Measurements from ENCODE around the gene LETM1.

The LETM1 gene

GRCh38 chr4:1856071-1856942 is at the start of gene LETM1:
LETM1 (minus strand) TSS chr4:1856156; CDS start chr4:1855950, 206 bp downstream.
- DNase-seq: peak; percentile 93

GRCh38 chr4:1904042-1904441 is 48.1 kb upstream of the LETM1 start:
- DNase-seq: no peak

- no peak for DNase-seq
Observed at GRCh38 chr4:1903035-1903434, 47.1 kb upstream of the LETM1 start.

GRCh38 chr4:1902243-1902642 is 46.3 kb upstream of the LETM1 start:
- DNase-seq: no peak

DNA sequence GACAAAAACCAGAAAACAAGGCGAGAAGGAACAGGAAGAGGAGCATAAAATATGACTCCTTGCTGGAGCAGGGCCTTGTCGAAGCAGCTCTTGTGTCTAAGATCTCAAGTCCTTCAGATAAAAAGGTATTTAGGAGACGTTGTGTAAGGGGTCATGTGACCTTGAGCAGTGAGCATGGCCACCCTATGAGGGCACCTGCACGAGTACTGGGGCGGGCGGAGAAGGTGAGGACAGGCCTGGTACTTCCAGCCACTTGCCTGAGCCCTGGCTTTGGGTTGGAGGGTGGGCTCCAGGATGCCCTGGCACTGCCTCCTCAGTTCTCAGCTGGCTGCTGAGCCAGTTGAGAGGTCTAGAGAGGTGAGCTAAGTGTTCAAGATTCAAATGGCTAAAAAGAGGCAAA is 45.2 kb upstream of the LETM1 start:
- DNase-seq: no peak

GRCh38 chr4:1900624-1901023 is 44.7 kb upstream of the LETM1 start:
- no peak for DNase-seq

DNA sequence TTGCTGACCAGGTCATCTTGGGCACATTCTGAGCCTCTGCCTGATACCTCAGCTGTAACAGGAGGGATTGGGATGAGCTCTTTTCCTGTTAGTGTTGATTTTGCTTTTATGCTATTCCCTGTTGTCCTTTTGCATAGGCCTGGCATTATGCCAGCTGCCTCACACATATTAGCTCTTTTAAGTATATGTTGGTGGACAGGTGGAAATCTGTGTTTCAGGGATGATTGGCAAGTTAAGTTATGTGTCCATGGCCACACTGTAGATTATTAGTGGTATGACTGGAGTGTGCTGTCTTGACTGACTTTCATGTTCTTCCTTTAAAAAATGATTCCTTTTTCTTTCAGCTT is 44.1 kb upstream of the LETM1 start:
- no peak for DNase-seq

DNA sequence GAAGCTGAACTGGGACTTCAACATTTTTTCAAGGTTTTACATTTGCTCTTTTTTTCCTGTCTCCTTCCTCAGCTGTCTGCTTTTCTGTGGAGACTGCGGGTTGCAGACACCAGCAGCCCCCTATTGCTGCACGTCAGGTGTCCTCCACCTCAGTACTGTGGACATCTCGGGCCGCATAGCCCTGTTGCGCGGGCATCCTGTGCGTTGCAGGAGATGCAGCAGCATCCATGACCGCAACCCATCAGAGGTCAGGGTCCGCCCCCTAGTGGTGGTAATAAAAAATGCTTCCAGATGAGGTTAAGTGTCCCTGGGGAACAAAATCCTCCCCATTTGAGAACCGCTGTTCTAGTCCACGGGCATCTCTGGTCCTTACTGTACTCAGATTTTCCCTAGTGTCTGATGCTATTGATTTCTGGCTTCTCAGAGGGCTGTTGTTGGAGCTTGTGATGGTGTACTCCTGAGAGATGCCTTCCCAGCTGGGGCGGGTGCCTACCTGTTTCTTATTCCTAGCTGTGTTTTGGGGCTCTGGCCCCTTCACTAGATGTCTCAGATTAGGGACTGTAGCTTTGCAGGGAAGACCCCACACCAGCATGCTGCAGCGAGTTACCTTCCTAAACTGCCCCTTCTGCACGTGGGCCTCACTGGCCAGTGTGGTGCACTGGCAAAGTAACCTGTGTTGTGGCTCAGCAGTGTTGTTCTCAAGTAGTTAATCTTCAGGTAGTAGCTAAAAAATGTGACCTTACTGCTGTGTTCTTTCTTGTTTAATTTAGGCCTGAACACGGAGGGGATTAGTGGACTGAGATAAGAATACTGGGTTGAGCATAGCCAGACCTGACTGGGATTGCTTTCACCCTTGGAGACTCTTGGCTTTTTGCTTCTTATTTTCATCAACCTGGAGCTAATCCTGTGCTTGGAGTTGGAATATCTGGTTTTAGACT is 43.5 kb upstream of the LETM1 start:
- DNase-seq: peak; percentile 56

- no peak for DNase-seq
Observed at GRCh38 chr4:1898681-1899080, 42.7 kb upstream of the LETM1 start.

- DNase-seq: no peak
Observed at GRCh38 chr4:1898007-1898406, 42.1 kb upstream of the LETM1 start.

GRCh38 chr4:1896658-1896991 is 40.7 kb upstream of the LETM1 start:
- no peak for DNase-seq

GRCh38 chr4:1895971-1896657 is 40.2 kb upstream of the LETM1 start:
- no peak for DNase-seq

DNA sequence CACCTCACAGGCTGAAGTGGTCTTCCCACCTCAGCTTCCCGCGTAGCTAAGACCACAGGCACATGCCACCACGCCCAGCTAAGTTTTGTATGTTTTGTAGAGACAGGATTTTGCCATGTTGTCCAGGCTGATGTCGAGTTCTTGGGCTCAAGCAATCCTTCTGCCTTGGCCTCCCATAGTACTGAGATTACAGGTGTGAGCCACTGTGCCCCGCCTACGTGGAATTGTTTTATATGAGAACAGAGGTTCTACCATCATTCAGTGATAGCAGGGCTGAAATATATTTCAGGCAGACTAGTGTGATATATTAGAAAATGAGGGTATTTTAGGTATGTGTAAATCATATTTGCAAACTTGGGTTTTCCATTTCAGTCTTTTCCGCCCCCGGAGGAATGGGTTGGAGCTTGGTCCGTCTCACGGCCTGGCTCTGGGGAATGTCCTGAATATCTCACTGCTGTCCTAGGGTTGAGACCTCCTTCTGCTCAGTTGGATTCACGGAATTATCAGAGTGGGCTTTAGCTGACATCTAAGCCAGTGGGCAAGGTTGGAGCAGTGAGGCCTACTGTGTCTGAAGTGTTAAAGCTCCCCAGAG is 35.1 kb upstream of the LETM1 start:
- no peak for DNase-seq

DNA sequence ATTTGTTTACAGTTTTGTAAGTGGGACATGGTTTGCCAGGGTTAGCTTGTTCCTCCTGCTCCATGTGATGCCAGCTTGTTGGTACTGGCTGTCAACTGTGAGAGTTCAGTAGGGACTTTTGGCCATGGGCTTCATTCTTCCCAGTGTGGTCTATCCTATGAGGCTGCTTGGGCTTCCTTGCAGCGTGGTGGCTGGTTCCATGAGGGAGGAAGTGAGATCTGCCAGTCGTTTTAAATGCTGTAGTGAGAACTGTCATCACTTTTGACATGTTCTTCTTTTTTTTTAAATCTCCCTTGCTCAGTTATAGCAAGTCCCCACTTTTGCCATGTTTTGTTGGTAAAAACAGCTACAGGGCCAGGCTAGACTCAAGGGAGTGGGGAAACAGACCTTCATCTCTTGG is 31.1 kb upstream of the LETM1 start:
- no peak for DNase-seq

GRCh38 chr4:1885414-1885813 is 29.5 kb upstream of the LETM1 start:
- DNase-seq: no peak

DNA sequence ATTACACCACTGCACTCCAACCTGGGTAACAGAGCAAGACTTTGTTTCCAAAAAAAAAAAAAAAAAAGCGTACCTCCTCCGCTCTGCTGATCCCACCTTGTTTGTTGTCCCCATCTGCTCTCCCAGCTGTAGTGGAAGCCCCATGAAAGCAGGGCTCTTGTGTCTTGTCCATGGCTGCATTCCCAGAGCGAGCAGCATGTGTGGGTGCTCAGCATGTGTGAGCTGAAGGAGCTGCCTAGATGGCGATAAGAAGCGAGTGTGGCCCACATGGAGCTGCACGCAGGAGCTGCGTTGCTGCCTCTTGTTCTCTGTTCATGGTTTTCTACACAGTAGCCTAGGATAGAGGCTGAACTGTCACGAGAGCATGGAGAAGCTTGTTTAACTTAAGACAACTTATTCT is 27.6 kb upstream of the LETM1 start:
- DNase-seq: no peak

DNA sequence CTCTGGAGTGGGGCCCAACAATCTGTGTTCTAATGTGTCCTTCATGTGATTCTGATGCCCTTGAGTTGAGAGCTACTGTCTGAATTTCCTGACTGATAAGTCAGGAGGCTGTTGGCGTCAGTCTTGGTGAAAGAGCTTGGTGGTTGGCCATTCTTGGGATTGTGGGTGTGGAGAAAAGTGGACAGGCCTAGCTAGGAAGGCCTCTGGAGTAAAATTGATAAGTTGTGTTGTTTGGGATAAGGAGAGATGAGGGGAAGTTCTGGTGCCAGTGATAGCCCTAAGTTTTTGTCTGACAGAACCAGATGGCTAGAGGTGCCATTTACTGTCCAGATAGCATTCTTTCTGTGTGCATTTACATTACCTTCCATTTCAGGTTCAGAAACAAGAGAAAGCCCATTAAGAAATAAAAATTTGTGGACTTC is 26.9 kb upstream of the LETM1 start:
- DNase-seq: no peak

DNA sequence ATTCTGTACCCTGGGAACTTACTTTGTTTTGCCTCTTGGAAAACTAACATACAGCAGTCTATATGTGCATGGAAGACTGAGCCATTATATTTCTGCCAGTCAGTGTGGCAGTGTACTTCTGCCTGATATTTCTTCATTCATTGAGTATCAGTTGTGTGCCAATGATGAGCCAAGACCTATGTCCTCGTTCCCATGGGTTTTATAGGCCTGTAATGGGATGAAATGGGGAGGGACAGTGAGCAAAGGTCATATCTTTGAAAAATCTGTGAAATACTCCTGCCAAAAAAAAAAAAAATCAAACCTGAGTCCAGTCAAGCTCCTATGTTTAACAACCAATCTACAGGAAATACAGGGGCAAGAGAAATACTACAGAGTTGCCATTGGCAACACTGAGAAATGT is 24.4 kb upstream of the LETM1 start:
- DNase-seq: no peak

DNA sequence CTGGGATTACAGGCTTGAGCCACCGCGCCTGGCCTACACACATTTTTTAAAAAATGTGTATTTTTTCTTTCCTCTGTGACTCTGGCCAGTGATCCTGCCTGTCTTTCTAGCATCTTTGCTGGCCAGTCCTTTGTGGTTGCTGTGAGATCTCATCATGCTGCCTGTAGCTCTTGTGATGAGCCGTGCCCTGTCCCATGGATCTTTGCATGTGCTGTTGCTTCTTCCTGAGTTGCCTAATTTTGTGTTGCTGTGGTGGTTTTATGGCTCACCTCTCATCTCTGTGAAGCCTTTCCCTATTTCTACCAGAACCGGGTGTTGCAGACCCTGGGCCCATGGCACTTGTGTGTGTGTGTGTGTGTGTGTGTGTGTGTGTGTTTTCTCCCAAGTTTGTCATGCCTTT is 23.5 kb upstream of the LETM1 start:
- no peak for DNase-seq

DNA sequence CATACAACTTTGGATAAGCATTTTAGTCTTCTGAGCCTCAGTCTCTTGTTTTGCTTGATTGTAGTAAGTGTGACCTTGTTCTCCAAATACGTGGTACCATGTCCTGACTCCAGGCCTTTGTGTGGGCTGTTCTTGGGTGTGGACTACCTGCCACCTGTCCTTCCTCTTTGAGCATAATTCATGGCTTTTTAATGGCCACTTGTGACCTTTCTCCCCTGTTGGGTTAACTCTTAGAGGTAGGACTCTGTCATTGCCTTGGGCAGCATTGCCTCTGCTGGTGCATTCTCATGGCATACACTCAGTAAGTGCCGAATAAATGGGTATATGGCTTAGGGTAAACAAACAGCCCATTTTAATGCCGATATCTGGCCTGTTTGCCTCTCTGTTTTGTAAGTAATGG is 18.2 kb upstream of the LETM1 start:
- no peak for DNase-seq

- DNase-seq: no peak
Observed at GRCh38 chr4:1873776-1874175, 17.8 kb upstream of the LETM1 start.

DNA sequence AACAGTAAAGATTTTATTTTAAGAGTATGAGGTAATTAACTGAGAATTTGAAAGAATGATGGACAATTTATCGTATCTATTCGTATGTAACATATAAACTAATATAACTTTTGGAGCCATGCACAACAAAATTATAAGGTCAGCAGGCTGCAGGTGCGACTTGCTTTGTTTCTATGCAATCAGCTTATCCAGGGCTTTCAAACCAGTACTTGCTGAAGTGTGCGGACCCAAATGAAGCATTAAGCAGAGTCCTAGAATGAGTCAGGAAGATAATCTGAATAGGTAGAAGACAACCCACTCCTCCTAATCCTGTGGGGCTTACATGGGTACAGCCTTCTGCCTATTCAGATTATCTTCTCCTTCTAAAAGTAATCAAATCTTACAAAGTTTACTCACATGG is 17.3 kb upstream of the LETM1 start:
- no peak for DNase-seq

- no peak for DNase-seq
Observed at GRCh38 chr4:1872870-1873269, 16.9 kb upstream of the LETM1 start.
